BLaER1 (cell line): Measurements from ENCODE around the gene PTTG2.
A peak's percentile ranks its signal among the peaks of the same experiment; 100 is the strongest.
"Not testable (repeated sequence)": the region's sequence is repeated elsewhere in the genome, so short reads cannot be mapped to it uniquely, and the experiment has no call there.

Experiments used
- H3K27ac ChIP-seq: shearing (Covaris generic); formaldehyde crosslinking; 2 replicates; pipeline ENCODE4 v1.8.1; 2022
- H3K27me3 ChIP-seq: shearing (Covaris generic); formaldehyde crosslinking; 2 replicates; pipeline ENCODE4 v1.8.1; 2022
- H3K36me3 ChIP-seq: shearing (Covaris generic); formaldehyde crosslinking; 2 replicates; pipeline ENCODE4 v1.8.1; 2022
- H3K4me1 ChIP-seq: shearing (Covaris generic); formaldehyde crosslinking; 2 replicates; pipeline ENCODE4 v1.8.1; 2022
- H3K4me2 ChIP-seq: shearing (Covaris generic); formaldehyde crosslinking; 2 replicates; pipeline ENCODE4 v1.8.1; 2022
- H3K4me3 ChIP-seq: shearing (Covaris generic); formaldehyde crosslinking; 2 replicates; pipeline ENCODE4 v1.8.1; 2022
- H3K9ac ChIP-seq: shearing (Covaris generic); formaldehyde crosslinking; 2 replicates; pipeline ENCODE4 v1.8.1; 2022
- H3K9me3 ChIP-seq: shearing (Covaris generic); formaldehyde crosslinking; 2 replicates; pipeline ENCODE4 v1.8.1; 2022
- H4K20me1 ChIP-seq: shearing (Covaris generic); formaldehyde crosslinking; 2 replicates; pipeline ENCODE4 v1.8.1; 2022
- Cebpa-rat ChIP-seq: shearing (Covaris generic); IDR thresholded peaks from 2 replicates; pipeline ENCODE4 v1.8.1; 2022

Gene PTTG2

DNA sequence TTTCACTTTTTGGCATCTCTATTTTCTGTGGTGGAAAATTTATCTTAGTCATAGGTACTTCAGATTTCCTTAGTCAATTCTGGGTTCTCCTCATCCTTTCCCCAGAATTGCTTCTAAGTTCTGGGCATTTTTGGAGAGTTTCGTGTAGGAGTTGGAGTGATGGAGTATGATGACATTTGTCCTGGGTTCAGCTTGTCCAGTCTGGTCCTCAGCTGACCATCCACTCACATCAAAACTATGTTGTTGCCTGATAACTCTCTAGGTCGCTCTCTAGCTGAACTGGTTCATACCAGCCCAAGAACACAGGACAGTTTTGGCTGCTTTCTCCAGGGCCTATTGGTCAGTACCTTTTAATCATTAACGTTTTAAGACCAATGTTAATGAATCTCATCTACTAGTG lies 13.2 kb downstream of the PTTG2 start:
- H3K4me1 ChIP-seq: peaks cover 16% of the 10 kb centered on the region
- no peak overlapping the region for H3K4me2 ChIP-seq
- H3K4me3 ChIP-seq: no peak overlapping the region
- no peaks in the 10 kb centered on the region; the same call in 1 of the 2 replicates for H4K20me1 ChIP-seq
- H3K27ac ChIP-seq: no peak overlapping the region
- H3K27me3 ChIP-seq: no peaks in the 10 kb centered on the region
- peaks cover 24% of the 10 kb centered on the region for H3K9me3 ChIP-seq
- no peak for TF ChIP-seq Cebpa-rat
- peaks cover 23% of the 10 kb centered on the region for H3K36me3 ChIP-seq
- H3K9ac ChIP-seq: no peak overlapping the region

DNA sequence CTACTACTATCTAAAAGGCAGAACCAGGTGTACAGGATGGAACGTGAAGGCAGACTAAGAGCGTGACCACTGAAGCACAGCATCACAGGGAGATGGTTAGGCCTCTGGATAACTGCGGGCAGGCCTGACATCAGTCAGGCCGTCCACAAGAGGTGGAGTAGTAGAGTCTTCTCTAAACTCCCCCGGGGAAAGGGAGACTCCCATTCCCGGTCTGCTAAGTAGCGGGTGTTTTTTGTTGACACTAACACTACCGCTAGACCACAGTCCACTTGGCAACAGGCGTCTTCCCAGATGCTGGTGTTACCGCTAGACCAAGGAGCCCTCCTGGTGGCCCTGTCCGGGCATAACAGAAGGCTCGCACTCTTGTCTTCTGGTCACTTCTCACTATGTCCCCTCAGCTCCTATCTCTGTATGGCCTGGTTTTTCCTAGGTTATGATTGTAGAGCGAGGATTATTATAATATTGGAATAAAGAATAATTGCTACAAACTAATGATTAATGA lies 15.2 kb downstream of the PTTG2 start:
- Histone ChIP-seq H3K9me3 (peaks cover 12% of the 10 kb centered on the region), H3K4me1 (peaks cover 35% of the 10 kb centered on the region), H4K20me1 (peaks cover 19% of the 10 kb centered on the region)
- not testable (repeated sequence) for H3K27ac ChIP-seq, H3K27me3 ChIP-seq, H3K4me2 ChIP-seq, H3K36me3 ChIP-seq, H3K4me3 ChIP-seq, H3K9ac ChIP-seq

DNA sequence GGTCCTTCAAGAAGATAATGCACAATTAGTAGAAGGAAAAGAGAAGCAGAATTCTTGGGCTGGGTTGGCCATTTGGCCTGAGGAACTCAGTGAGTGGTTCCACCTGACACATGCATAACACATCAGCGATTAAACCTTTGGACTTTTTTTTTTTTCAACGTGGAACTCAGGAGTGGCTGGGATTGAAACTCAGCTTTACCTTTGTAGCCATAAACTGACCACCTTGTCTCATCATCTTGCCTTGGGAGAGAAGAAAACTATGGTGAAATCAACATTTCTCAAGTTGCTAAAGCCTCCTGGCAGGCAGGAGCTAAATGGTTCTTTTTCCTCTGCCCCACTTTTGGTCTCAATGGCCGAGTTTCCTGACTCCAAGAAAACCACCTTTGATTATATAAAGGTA lies 16.3 kb downstream of the PTTG2 start:
- no peaks in the 10 kb centered on the region for H3K36me3 ChIP-seq
- no peaks in the 10 kb centered on the region for H3K27me3 ChIP-seq
- peaks cover under 1% of the 10 kb centered on the region; the same call in 1 of the 2 replicates for H3K9me3 ChIP-seq
- H3K4me3 ChIP-seq: peak overlapping the region; percentile 96
- H3K4me2 ChIP-seq: peak overlapping the region; percentile 75
- H3K4me1 ChIP-seq: peaks cover 39% of the 10 kb centered on the region
- H3K27ac ChIP-seq: peak overlapping the region; percentile 72
- H3K9ac ChIP-seq: peak overlapping the region; percentile 74; the same call in 1 of the 2 replicates
- H4K20me1 ChIP-seq: peaks cover 30% of the 10 kb centered on the region
- no peak for TF ChIP-seq Cebpa-rat

DNA sequence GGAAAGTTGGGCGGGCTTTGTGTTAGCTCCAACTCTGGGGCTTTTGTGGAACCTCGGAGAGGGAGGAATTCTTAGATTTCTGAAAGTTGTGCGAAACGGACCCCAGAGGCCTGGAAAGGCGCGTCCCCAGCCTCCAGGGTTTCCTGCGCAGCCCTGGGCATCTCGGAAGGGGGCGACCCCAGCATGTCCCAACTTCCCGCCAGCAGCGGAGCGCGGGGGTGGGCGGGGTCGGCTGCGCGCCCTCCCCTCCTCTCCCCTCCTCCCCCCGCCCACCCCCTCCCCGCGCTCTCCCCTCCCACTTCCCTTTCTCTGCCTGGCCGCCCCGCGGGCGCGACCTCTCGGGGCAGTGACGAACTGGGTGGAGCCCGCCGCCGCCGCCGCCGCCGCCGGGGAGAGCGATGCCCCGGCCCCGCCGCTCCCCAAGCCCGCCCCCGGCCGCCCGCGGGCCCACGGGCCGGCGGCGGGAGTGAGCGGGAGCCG lies 16.8 kb downstream of the PTTG2 start:
- Histone ChIP-seq H3K9ac (peak overlapping the region; percentile 92), H3K27me3 (no peaks in the 10 kb centered on the region), H3K4me2 (peak overlapping the region; percentile 94), H3K27ac (peak overlapping the region; percentile 95), H3K4me1 (peaks cover 44% of the 10 kb centered on the region), H3K36me3 (no peaks in the 10 kb centered on the region), H4K20me1 (peaks cover 36% of the 10 kb centered on the region), H3K4me3 (peak overlapping the region; percentile 96), H3K9me3 (no peaks in the 10 kb centered on the region)
- no peak for TF ChIP-seq Cebpa-rat

DNA sequence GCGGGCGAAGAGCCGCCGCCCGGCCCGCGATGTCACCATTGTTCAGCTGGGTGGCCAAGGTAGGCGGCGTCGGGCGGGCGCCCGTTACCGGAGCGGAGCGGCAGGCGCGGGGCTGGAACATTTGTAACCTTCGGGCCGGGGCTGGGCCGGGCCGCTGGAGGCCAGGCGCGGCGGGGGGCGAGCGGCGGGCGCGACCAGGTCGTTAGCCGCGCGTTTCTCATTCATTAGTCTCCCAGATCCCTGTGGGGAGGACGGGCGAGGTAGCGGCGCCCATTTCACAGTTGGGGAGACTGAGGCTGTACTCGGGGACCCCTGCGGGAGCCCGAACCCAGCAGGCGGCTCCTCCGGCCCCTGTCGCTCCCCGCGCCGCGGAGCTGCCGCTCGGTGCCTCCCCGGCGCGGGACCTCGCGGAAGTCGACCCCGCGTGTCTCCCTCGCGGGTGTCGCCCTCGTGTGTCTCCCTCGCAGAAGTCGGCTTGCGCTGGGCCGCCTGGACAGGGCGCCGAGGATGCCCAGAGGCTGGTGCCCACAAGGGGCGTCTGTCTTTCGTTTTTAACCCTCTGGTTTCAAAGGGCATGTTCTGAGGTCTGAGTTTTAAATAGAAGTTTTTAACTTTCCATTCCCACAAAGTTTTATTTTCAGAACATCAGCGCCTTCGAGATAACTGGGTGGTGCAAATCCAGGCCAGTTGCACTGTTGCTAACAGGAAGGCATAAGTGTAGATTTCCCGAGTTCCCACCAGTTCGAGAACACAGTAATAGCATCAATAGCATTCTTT lies 17.5 kb downstream of the PTTG2 start:
- Histone ChIP-seq H3K9ac (peak overlapping the region; percentile 92), H4K20me1 (peaks cover 42% of the 10 kb centered on the region), H3K4me1 (peaks cover 44% of the 10 kb centered on the region), H3K36me3 (0 out of 2 replicates have a peak, but pooled peaks cover under 1% of the 10 kb centered on the region), H3K4me3 (peak overlapping the region; percentile 96), H3K27ac (peak overlapping the region; percentile 95), H3K4me2 (peak overlapping the region; percentile 94), H3K9me3 (no peaks in the 10 kb centered on the region), H3K27me3 (no peaks in the 10 kb centered on the region)
- no peak for TF ChIP-seq Cebpa-rat

DNA sequence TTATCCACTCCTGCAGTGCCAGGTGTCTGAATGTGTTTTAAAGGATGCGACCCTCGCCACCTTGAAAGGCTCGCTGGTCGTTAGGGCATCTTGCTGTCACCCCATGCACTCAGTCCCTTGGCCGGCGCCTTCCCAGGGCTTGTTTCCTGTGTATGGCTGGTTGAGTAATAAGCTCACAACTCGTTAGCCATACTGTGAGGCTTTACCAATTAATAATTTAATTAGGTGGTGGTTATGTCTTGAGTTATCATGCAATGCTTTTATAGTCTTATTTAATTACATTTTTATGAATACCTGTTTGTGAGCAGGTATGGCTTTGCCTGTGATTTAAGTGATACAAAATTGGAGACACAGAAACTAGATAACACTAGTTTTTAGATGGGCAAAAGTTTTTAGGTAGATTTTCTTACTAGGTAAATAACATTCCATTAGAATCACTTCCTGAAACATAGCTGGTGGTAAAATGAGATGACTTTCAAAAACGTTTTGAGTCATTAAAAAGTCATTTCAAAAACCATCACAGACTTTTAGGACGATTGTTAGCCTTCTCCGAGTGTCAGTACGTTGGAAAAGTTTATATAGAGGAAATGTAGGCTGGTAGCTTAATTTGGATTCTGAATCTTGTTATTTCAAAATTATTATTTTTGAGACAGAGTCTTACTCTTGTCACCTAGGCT lies 18.2 kb downstream of the PTTG2 start:
- peaks cover 47% of the 10 kb centered on the region for H3K4me1 ChIP-seq
- H3K4me3 ChIP-seq: peak overlapping the region; percentile 96
- peaks cover 46% of the 10 kb centered on the region for H4K20me1 ChIP-seq
- H3K27me3 ChIP-seq: no peaks in the 10 kb centered on the region
- H3K4me2 ChIP-seq: peak overlapping the region; percentile 94
- no peak for TF ChIP-seq Cebpa-rat
- H3K9me3 ChIP-seq: no peaks in the 10 kb centered on the region
- 0 out of 2 replicates have a peak, but pooled peaks cover 8% of the 10 kb centered on the region for H3K36me3 ChIP-seq
- peak overlapping the region; percentile 92 for H3K9ac ChIP-seq
- H3K27ac ChIP-seq: peak overlapping the region; percentile 95

DNA sequence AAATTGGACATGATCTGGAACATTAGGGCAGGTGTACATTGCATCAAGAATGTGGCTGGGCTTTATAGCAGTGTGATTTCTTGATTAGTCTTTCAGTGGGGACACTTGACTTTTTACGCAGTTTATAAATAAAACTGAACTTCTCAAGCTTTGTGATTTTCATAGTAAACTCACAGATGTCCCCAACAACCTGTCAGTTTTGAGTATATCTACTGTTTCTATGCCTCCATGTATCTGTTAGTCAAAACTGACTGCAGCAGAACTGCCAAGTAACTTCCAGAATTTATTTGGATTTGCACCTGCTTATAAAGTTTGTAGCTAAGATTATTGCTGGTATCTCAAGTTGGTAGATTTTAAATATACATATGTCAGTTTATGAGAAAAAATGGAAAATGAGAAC lies 20.0 kb downstream of the PTTG2 start:
- peaks cover 51% of the 10 kb centered on the region for H3K4me1 ChIP-seq

DNA sequence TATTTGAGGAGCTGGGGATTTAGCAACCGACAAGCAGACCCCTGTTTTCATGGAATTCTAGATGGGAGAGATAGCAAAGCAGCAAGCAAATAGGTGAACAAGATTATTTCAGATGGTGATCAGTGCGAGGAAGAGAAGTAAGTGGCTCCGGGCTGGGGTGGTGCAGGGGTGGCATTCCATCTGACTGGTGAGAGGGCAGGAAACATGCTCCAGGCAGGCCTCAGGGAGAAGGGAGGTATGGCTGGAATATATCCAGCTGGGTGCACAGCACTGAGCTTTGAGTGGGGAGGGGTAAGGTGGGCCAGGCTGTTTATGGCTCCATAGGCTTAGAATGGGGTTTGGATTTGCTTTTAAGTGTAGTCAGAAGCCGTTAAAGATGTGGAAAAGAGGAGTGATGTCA lies 21.2 kb downstream of the PTTG2 start:
- no peaks in the 10 kb centered on the region for H3K27me3 ChIP-seq
- H3K9ac ChIP-seq: no peak overlapping the region
- peaks cover 45% of the 10 kb centered on the region for H3K4me1 ChIP-seq
- peaks cover 46% of the 10 kb centered on the region for H4K20me1 ChIP-seq
- H3K9me3 ChIP-seq: no peaks in the 10 kb centered on the region
- TF ChIP-seq Cebpa-rat: no peak
- no peak overlapping the region for H3K4me3 ChIP-seq
- H3K4me2 ChIP-seq: 0 out of 2 replicates have a peak overlapping the region, but pooled peaks have one; percentile 1
- H3K36me3 ChIP-seq: 0 out of 2 replicates have a peak, but pooled peaks cover 12% of the 10 kb centered on the region
- H3K27ac ChIP-seq: no peak overlapping the region

More for the DNA sequence above, 20.0 kb downstream of the PTTG2 start:
- no peak for TF ChIP-seq Cebpa-rat
- Histone ChIP-seq H3K27ac (no peak overlapping the region), H3K4me3 (no peak overlapping the region), H3K4me2 (peak overlapping the region; percentile 94; the same call in 1 of the 2 replicates), H4K20me1 (peaks cover 46% of the 10 kb centered on the region), H3K9me3 (no peaks in the 10 kb centered on the region), H3K36me3 (0 out of 2 replicates have a peak, but pooled peaks cover 12% of the 10 kb centered on the region), H3K9ac (no peak overlapping the region), H3K27me3 (no peaks in the 10 kb centered on the region)

DNA sequence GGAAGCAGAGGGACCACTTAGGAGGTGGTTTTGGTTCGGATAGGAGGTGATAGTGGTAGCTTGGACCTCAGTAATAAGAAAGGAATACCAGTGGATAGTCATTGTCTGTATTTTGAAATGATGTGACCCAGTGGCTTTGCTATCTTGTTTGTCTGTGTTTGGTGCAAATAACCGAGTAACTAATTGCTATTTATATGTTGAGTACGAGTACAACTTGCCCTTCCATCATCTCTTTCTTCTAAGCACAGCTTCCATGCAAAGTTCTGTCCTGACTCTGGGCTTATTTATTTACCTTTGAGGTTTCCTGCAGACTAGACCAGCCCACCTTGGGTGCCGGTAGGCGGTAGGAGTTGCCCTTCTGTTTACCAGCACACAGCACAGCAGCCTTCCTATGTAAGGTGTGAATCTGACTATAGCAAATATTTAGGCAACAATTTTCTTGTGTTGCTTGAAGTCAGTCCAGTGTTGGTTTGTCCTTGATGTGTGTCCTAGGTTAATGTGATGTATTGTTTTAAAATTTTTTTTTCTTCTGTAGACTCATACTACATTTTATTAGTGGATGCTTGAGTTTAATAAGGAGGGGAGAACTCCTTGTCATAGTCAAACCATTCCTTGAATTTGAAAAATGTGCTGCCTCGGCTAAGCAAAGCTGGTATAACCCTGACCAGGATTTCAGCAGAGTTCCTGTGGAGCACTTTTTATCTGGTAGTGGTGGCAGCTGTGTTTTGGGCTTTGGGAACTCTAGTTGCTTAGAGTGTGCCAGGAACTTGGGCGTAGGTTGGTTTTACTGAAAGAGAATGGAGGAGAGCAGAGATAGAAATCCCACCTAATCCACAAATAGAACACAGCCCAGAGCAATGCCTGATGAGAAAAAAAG lies 21.9 kb downstream of the PTTG2 start:
- Histone ChIP-seq H3K9ac (no peak overlapping the region), H3K27me3 (no peaks in the 10 kb centered on the region), H3K4me3 (no peak overlapping the region), H3K27ac (no peak overlapping the region), H3K9me3 (no peaks in the 10 kb centered on the region), H3K4me2 (0 out of 2 replicates have a peak overlapping the region, but pooled peaks have one; percentile 1), H3K36me3 (0 out of 2 replicates have a peak, but pooled peaks cover 12% of the 10 kb centered on the region), H3K4me1 (peaks cover 40% of the 10 kb centered on the region), H4K20me1 (peaks cover 46% of the 10 kb centered on the region)
- no peak for TF ChIP-seq Cebpa-rat
